Measurements from ENCODE around the gene BRWD1.

DNA sequence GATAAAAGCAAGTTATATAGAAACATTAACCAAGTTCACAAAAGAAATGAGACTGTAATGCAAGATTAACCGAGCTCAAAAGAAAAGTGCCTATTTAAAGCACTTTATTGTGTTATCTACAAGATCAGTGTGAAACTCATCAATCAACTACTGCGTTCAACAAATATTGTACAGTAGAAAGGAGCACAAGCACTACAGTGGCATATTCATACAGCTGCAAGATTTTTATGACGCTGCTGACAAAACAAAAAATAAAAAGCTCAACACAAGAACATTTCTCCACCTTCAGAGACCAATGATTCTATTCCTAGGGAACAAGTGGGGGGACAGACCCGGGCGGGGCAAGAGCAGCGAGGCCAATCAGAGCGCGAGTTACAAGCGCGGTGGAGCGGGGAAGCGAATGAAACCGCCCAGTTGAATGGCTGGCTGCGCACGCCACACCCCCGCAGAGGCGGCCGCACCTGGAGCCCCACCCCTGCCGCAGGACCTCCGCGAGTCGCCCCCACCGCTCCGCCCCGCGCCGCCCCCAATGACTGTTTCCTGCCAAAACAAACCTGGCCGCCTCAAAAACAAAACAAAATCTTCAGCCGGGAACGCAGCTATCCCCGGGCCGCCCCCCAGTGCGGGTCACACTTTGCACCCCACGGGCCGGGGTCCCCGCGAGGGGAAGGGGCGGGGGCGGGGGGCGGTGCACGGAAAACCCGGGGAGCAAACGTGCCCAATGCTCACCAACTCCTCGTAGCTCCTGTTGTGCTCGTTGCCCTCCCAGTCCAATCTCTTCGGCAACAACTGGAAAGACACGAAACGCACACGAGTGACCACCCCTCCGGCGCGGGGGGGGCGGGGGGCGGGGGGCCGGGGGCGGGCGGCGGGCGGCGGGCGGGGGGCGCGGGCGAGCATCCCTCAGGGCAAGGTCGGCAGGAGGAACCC is 1.1 kb downstream of the BRWD1 start:
- TF ChIP-seq, protein P1, sequence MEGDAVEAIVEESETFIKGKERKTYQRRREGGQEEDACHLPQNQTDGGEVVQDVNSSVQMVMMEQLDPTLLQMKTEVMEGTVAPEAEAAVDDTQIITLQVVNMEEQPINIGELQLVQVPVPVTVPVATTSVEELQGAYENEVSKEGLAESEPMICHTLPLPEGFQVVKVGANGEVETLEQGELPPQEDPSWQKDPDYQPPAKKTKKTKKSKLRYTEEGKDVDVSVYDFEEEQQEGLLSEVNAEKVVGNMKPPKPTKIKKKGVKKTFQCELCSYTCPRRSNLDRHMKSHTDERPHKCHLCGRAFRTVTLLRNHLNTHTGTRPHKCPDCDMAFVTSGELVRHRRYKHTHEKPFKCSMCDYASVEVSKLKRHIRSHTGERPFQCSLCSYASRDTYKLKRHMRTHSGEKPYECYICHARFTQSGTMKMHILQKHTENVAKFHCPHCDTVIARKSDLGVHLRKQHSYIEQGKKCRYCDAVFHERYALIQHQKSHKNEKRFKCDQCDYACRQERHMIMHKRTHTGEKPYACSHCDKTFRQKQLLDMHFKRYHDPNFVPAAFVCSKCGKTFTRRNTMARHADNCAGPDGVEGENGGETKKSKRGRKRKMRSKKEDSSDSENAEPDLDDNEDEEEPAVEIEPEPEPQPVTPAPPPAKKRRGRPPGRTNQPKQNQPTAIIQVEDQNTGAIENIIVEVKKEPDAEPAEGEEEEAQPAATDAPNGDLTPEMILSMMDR (IDR thresholded peaks at IDR 0.05) = no peak
- TF ChIP-seq ZFX (IDR thresholded peaks at IDR 0.05; ENCODE audit: borderline replicate concordance) = no peak
